Trophoblast cell (in vitro differentiated cells and primary cell): ENCODE results near the gene KRT79.

Source experiments
- DNase-seq, 2 donors: peaks; one replicate each; pipeline ENCODE4 v3.0.0-alpha.2; 2016
- H2AFZ ChIP-seq: 2 replicates; pipeline ENCODE4 v1.6.1; 2013; ENCODE audit warnings: low read length, moderate library complexity, mild to moderate bottlenecking; ENCODE audit not compliant: insufficient read depth, poor library complexity
- H2AK5ac ChIP-seq: 2 replicates; pipeline ENCODE4 v1.6.1; 2013; ENCODE audit warnings: mild to moderate bottlenecking, low read length
- H2BK120ac ChIP-seq: 2 replicates; pipeline ENCODE4 v1.6.1; 2013; ENCODE audit warnings: low read length, mild to moderate bottlenecking, moderate library complexity; ENCODE audit not compliant: insufficient read depth, poor library complexity
- H2BK12ac ChIP-seq: 2 replicates; pipeline ENCODE4 v1.6.1; 2013; ENCODE audit warnings: mild to moderate bottlenecking, low read length, moderate library complexity
- H2BK5ac ChIP-seq: 2 replicates; pipeline ENCODE4 v1.6.1; 2013; ENCODE audit warnings: low read length, low read depth, moderate library complexity, mild to moderate bottlenecking; ENCODE audit not compliant: poor library complexity
- H3K14ac ChIP-seq: 2 replicates; pipeline ENCODE4 v1.6.1; 2013; ENCODE audit warnings: mild to moderate bottlenecking, low read length
- H3K18ac ChIP-seq: 2 replicates; pipeline ENCODE4 v1.6.1; 2013; ENCODE audit warnings: mild to moderate bottlenecking, low read length
- H3K23ac ChIP-seq: 2 replicates; pipeline ENCODE4 v1.6.1; 2013; ENCODE audit warnings: low read length
- H3K27ac ChIP-seq: 2 replicates; pipeline ENCODE4 v1.5.1; 2013; ENCODE audit warnings: low read depth, mild to moderate bottlenecking, inconsistent platforms, low read length, moderate library complexity
- H3K27me3 ChIP-seq: 2 replicates; pipeline ENCODE4 v1.6.1; 2013; ENCODE audit warnings: inconsistent platforms, mild to moderate bottlenecking, low read length, moderate library complexity; ENCODE audit not compliant: insufficient read depth
- H3K36me3 ChIP-seq, 2 experiments: 1 replicate in 1 of 2; 2 replicates in 1 of 2; pipeline ENCODE4 v1.6.1; 2013; ENCODE audit warnings: low read length in 2 of 2, mild to moderate bottlenecking in 2 of 2, moderate library complexity in 1 of 2; ENCODE audit not compliant: insufficient read depth in 2 of 2, control insufficient read depth in 1 of 2
- H3K4ac ChIP-seq: 2 replicates; pipeline ENCODE4 v1.6.1; 2013; ENCODE audit warnings: low read depth, mild to moderate bottlenecking, low read length, moderate library complexity
- H3K4me1 ChIP-seq, 2 experiments: 1 replicate in 1 of 2; 2 replicates in 1 of 2; pipeline ENCODE4 v1.6.1; 2013; ENCODE audit warnings: low read length in 2 of 2, mild to moderate bottlenecking in 2 of 2, moderate library complexity in 1 of 2; ENCODE audit not compliant: insufficient read depth in 2 of 2, control insufficient read depth in 1 of 2
- H3K4me2 ChIP-seq: 2 replicates; pipeline ENCODE4 v1.6.1; 2013; ENCODE audit warnings: inconsistent platforms, mild to moderate bottlenecking, low read length, moderate library complexity
- H3K4me3 ChIP-seq: 2 replicates; pipeline ENCODE4 v1.5.1; 2013; ENCODE audit warnings: mild to moderate bottlenecking, low read depth, low read length, inconsistent platforms
- H3K79me1 ChIP-seq: one replicate; pipeline ENCODE4 v1.6.1; 2013; ENCODE audit warnings: low read length
- H3K79me2 ChIP-seq: 2 replicates; pipeline ENCODE4 v1.6.1; 2013; ENCODE audit warnings: low read length, mild to moderate bottlenecking; ENCODE audit not compliant: control insufficient read depth, insufficient read depth, poor library complexity
- H3K9ac ChIP-seq: 2 replicates; pipeline ENCODE4 v1.6.1; 2013; ENCODE audit warnings: mild to moderate bottlenecking, low read length
- H3K9me3 ChIP-seq: 2 replicates; pipeline ENCODE4 v1.6.1; 2013; ENCODE audit warnings: low read depth, mild to moderate bottlenecking, control low read depth, inconsistent platforms, low read length; ENCODE audit not compliant: insufficient read depth
- H4K12ac ChIP-seq: 2 replicates; pipeline ENCODE4 v1.6.1; 2013; ENCODE audit warnings: low read depth, mild to moderate bottlenecking, low read length, moderate library complexity
- H4K8ac ChIP-seq: 2 replicates; pipeline ENCODE4 v1.6.1; 2013; ENCODE audit warnings: low read depth, mild to moderate bottlenecking, low read length, moderate library complexity
- H4K91ac ChIP-seq: one replicate; pipeline ENCODE4 v1.6.1; 2013; ENCODE audit warnings: low read depth, mild to moderate bottlenecking, low read length, moderate library complexity
- WGBS: extraction: QIAGEN DNeasy Blood & Tissue Kit; methylation state at CpG from one replicate; pipeline ENCODE4 v1.1.7; 2013; ENCODE audit warnings: missing lambda C conversion rate; ENCODE audit not compliant: insufficient read length, insufficient coverage; ENCODE audit errors: extremely low coverage; 5-methylcytosine and 5-hydroxymethylcytosine counted together

The KRT79 gene

GRCh38 chr12:52787324-52788191 lies 46.6 kb downstream of the KRT79 start:
- Histone ChIP-seq H2AFZ (no peak overlapping the region), H3K4me3 (no peak overlapping the region), H3K4me1 (no peaks in the 10 kb centered on the region), H4K8ac (no peak overlapping the region), H3K36me3 (no peaks in the 10 kb centered on the region), H3K27me3 (no peaks in the 10 kb centered on the region), H3K9me3 (no peaks in the 10 kb centered on the region), H3K27ac (no peak overlapping the region), H3K79me1 (no peaks in the 10 kb centered on the region), H3K79me2 (no peaks in the 10 kb centered on the region), H4K12ac (no peak overlapping the region), H2AK5ac (no peak overlapping the region), H3K23ac (no peak overlapping the region), H3K14ac (no peak overlapping the region), H3K18ac (no peak overlapping the region), H2BK120ac (no peak overlapping the region), H2BK12ac (no peak overlapping the region), H2BK5ac (no peak overlapping the region), H3K9ac (no peak overlapping the region), H3K4me2 (no peak overlapping the region), H3K4ac (no peak overlapping the region), H4K91ac (no peak overlapping the region)
- no peak for DNase-seq
- WGBS: no CpG with 5 or more reads among the region's 6 CpGs

GRCh38 chr12:52784909-52785308 lies 49.2 kb downstream of the KRT79 start:
- H3K4ac ChIP-seq: no peak overlapping the region
- H3K27ac ChIP-seq: no peak overlapping the region
- no peak overlapping the region for H4K91ac ChIP-seq
- no peak overlapping the region for H3K4me3 ChIP-seq
- H3K36me3 ChIP-seq: no peaks in the 10 kb centered on the region
- no CpG with 5 or more reads among the region's 3 CpGs for WGBS
- no peak overlapping the region for H3K23ac ChIP-seq
- DNase-seq: no peak
- H2BK120ac ChIP-seq: no peak overlapping the region
- no peak overlapping the region for H2BK12ac ChIP-seq
- peaks cover under 1% of the 10 kb centered on the region for H3K9me3 ChIP-seq
- no peaks in the 10 kb centered on the region for H3K4me1 ChIP-seq
- no peak overlapping the region for H4K12ac ChIP-seq
- no peak overlapping the region for H3K9ac ChIP-seq
- H3K79me1 ChIP-seq: no peaks in the 10 kb centered on the region
- no peak overlapping the region for H3K14ac ChIP-seq
- no peak overlapping the region for H2AK5ac ChIP-seq
- H3K79me2 ChIP-seq: no peaks in the 10 kb centered on the region
- H3K27me3 ChIP-seq: peaks cover 4% of the 10 kb centered on the region
- H3K4me2 ChIP-seq: no peak overlapping the region
- H4K8ac ChIP-seq: no peak overlapping the region
- H2BK5ac ChIP-seq: no peak overlapping the region
- no peak overlapping the region for H3K18ac ChIP-seq
- H2AFZ ChIP-seq: no peak overlapping the region

DNA sequence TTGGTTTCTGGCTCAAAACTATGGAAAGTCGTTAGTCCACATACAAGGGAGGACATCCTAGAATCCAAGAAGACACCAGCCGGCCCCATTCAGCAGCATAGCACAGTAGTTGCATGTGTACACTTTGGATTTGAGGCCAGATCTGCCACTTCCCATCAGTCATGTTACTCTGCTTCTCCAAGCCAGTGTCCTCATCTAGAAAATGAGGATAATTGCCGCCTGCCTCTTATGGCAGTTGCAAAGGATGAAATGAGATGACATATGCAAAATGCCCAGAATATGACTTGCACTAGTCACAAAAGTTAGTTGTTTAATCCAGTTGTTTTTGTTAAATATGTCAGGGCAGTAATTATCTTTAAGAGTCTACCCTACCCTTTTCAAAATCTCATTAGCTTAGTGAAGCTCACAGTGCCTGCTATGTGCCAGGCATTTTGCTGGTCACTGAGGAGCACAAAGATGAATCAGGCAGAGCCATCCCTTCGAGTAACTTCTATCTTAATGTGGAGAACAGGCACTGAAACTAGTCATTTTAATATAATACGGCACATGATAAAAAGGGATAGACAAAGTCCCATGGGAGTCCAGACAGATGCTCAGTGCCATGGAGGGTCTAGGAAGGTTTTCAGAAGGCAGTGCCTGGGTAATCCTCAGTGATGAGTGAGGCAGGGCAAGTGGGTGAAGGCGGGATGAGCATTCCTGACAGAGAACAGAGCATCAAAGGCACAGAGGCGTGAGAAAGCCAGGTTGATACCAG lies 50.4 kb downstream of the KRT79 start:
- Histone ChIP-seq H2AK5ac (no peak overlapping the region), H2AFZ (no peak overlapping the region), H4K91ac (no peak overlapping the region), H3K79me1 (no peaks in the 10 kb centered on the region), H3K4me2 (no peak overlapping the region), H3K27me3 (peaks cover 4% of the 10 kb centered on the region), H3K79me2 (no peaks in the 10 kb centered on the region), H3K18ac (no peak overlapping the region), H3K23ac (no peak overlapping the region), H2BK5ac (no peak overlapping the region), H3K27ac (no peak overlapping the region), H4K12ac (no peak overlapping the region), H2BK12ac (no peak overlapping the region), H2BK120ac (no peak overlapping the region), H3K4me3 (no peak overlapping the region), H3K4ac (no peak overlapping the region), H3K9me3 (peaks cover 2% of the 10 kb centered on the region), H4K8ac (no peak overlapping the region), H3K9ac (no peak overlapping the region), H3K14ac (no peak overlapping the region), H3K36me3 (no peaks in the 10 kb centered on the region), H3K4me1 (no peaks in the 10 kb centered on the region)
- WGBS: no CpG with 5 or more reads among the region's 7 CpGs
- DNase-seq: no peak

DNA sequence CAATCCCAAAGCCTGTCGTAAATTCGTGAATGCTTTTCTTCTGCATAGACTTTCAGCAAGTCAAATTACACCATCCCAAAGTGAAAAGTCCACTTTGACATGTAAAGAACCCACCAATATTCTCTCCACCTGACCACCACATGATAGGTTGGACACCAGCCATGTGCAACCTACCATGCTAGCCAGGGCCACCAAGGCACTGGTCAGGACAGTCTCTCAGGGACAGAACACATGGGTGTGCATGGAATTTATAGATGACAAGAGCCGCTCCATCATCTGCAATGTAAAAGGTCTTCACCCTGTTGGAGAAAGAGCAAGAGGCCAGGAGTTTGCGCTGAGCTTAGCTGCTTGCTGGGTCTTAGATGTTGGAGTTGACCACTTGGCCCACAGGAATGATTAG lies 51.6 kb downstream of the KRT79 start:
- Histone ChIP-seq H3K9ac (no peak overlapping the region), H3K14ac (no peak overlapping the region), H3K79me1 (no peaks in the 10 kb centered on the region), H3K4ac (no peak overlapping the region), H4K8ac (no peak overlapping the region), H2BK12ac (no peak overlapping the region), H3K36me3 (no peaks in the 10 kb centered on the region), H4K91ac (no peak overlapping the region), H2BK5ac (no peak overlapping the region), H4K12ac (no peak overlapping the region), H3K27ac (no peak overlapping the region), H3K23ac (no peak overlapping the region), H2BK120ac (no peak overlapping the region), H2AFZ (no peak overlapping the region), H3K4me3 (no peak overlapping the region), H3K9me3 (peaks cover 2% of the 10 kb centered on the region), H3K27me3 (peaks cover 4% of the 10 kb centered on the region), H3K4me1 (no peaks in the 10 kb centered on the region), H2AK5ac (no peak overlapping the region), H3K4me2 (no peak overlapping the region), H3K18ac (no peak overlapping the region), H3K79me2 (no peaks in the 10 kb centered on the region)
- no peak for DNase-seq
- no CpG with 5 or more reads among the region's 4 CpGs for WGBS
